Endothelial cell (in vitro differentiated cells): ENCODE measurements around the gene ZFP91. TPM values are rescaled to one million over a fixed set of nuclear protein-coding genes. Genes with fewer than 3 reads are reported as not detected.

ENCODE experiments used
- DNase-seq: peaks from one replicate; pipeline ENCODE4 v3.0.0; 2021; ENCODE audit warnings: low spot score
- H3K27ac Mint-ChIP-seq: one replicate; pipeline ENCODE4 v1.8.0; 2021; ENCODE audit warnings: mixed read lengths, inconsistent platforms; ENCODE audit not compliant: unreplicated experiment
- H3K27me3 Mint-ChIP-seq: one replicate; pipeline ENCODE4 v1.8.0; 2021; ENCODE audit warnings: mild to moderate bottlenecking, moderate library complexity, mixed read lengths, inconsistent platforms; ENCODE audit not compliant: unreplicated experiment
- H3K36me3 Mint-ChIP-seq: one replicate; pipeline ENCODE4 v1.8.0; 2021; ENCODE audit warnings: mild to moderate bottlenecking, low read depth, mixed read lengths, inconsistent platforms; ENCODE audit not compliant: unreplicated experiment
- H3K4me1 Mint-ChIP-seq: one replicate; pipeline ENCODE4 v1.8.0; 2021; ENCODE audit warnings: mild to moderate bottlenecking, mixed read lengths, inconsistent platforms; ENCODE audit not compliant: unreplicated experiment
- H3K4me3 Mint-ChIP-seq: one replicate; pipeline ENCODE4 v1.8.0; 2021; ENCODE audit warnings: mild to moderate bottlenecking, mixed read lengths, inconsistent platforms; ENCODE audit not compliant: unreplicated experiment
- H3K9me3 Mint-ChIP-seq: one replicate; pipeline ENCODE4 v1.8.0; 2021; ENCODE audit warnings: mixed read lengths, inconsistent platforms; ENCODE audit not compliant: unreplicated experiment
- CTCF ChIP-seq: fragments of 200-600 bp; sonication (generic); IDR thresholded peaks from one replicate; pipeline ENCODE4 v1.5.0; 2021; ENCODE audit warnings: antibody characterized with exemption; ENCODE audit not compliant: unreplicated experiment
- total RNA-seq: library from RNA; stranded (reverse); fragmentation: NEBNext Ultra II Directional; extraction: Animal tissue kit (Norgen Biotek cat#: 25700); gene quantifications from one replicate; pipeline ENCODE4 v1.2.1, GENCODE V29; 2021; ENCODE audit not compliant: unreplicated experiment

The ZFP91 gene
- total RNA-seq, 1 donor from 2014 or later, result 28.4 TPM

DNA sequence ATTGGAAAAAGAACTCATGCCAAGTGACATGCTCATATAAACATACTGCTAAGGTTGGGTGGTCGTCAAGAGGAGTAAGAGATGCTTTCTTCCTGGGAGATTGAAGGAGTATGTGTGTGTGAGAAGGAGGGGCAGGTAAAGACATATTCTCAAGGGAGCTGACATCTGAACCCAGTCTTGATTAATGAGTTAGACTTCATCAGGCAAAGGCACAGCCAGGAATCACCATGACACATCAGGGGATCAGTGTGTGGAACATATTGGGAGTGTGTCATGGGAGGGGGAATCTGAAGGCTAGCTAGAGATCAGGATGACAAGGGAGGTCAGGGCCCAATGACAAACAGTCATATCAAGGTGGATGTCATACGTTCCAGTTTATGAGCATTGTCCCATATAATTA, 58.5 kb downstream of the ZFP91 start:
- Mint-ChIP-seq H3K4me1 (peaks cover 8% of the 10 kb centered on the region), H3K9me3 (no peaks in the 10 kb centered on the region), H3K36me3 (no peaks in the 10 kb centered on the region), H3K4me3 (no peak overlapping the region), H3K27me3 (peaks cover 2% of the 10 kb centered on the region), H3K27ac (no peak overlapping the region)
- TF ChIP-seq CTCF, result no peak
- DNase-seq, result no peak

GRCh38 chr11:58639103-58639502, 60.2 kb downstream of the ZFP91 start:
- no peak overlapping the region for H3K4me3 Mint-ChIP-seq
- H3K4me1 Mint-ChIP-seq, result peaks cover 8% of the 10 kb centered on the region
- no peak for DNase-seq
- no peaks in the 10 kb centered on the region for H3K36me3 Mint-ChIP-seq
- no peak overlapping the region for H3K27ac Mint-ChIP-seq
- H3K27me3 Mint-ChIP-seq, result peaks cover 2% of the 10 kb centered on the region
- H3K9me3 Mint-ChIP-seq, result no peaks in the 10 kb centered on the region
- no peak for TF ChIP-seq CTCF

- no peak for TF ChIP-seq CTCF
- H3K4me1 Mint-ChIP-seq, result peaks cover 8% of the 10 kb centered on the region
- no peak overlapping the region for H3K4me3 Mint-ChIP-seq
- H3K9me3 Mint-ChIP-seq, result no peaks in the 10 kb centered on the region
- H3K27ac Mint-ChIP-seq, result no peak overlapping the region
- H3K27me3 Mint-ChIP-seq, result peaks cover 2% of the 10 kb centered on the region
- no peak for DNase-seq
- no peaks in the 10 kb centered on the region for H3K36me3 Mint-ChIP-seq
These were observed 60.8 kb downstream of the ZFP91 start for GRCh38 chr11:58639669-58640068.

DNA sequence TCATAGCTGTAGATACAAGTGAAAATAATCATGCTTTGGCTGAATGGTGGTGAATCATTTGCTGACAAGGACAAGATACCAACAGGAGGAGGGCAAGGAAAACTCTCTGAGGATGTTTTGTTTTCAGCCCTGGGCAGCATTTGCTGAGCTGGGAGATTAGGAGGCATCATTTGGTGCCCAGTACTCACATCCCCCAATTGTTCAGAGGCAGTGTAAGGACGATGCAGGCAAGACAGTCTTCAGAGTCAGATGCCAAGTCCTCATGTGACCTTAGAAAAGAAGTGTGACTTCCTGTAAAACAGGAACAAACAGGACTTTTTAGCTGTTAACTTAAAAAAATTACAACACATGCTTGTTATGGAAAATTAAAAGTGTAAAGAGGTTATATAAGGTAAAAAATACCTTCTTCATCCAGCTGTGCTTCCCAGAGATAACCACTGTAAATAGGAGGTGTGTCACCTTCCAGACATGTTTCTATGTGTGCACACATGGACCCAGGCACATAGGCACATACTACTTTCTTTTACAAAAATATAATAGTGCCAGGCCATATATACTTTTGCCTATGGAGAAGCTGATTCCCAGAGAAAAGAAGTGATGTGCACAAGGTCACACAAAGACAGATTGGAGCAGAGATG, 61.6 kb downstream of the ZFP91 start:
- TF ChIP-seq CTCF, result no peak
- H3K27ac Mint-ChIP-seq, result no peak overlapping the region
- peaks cover 2% of the 10 kb centered on the region for H3K27me3 Mint-ChIP-seq
- H3K4me1 Mint-ChIP-seq, result peaks cover 8% of the 10 kb centered on the region
- no peak for DNase-seq
- H3K9me3 Mint-ChIP-seq, result no peaks in the 10 kb centered on the region
- H3K4me3 Mint-ChIP-seq, result no peak overlapping the region
- no peaks in the 10 kb centered on the region for H3K36me3 Mint-ChIP-seq

GRCh38 chr11:58641341-58641740, 62.5 kb downstream of the ZFP91 start:
- no peaks in the 10 kb centered on the region for H3K36me3 Mint-ChIP-seq
- H3K27ac Mint-ChIP-seq, result no peak overlapping the region
- no peak for DNase-seq
- H3K9me3 Mint-ChIP-seq, result no peaks in the 10 kb centered on the region
- H3K4me1 Mint-ChIP-seq, result peaks cover 8% of the 10 kb centered on the region
- H3K4me3 Mint-ChIP-seq, result no peak overlapping the region
- H3K27me3 Mint-ChIP-seq, result peaks cover 2% of the 10 kb centered on the region
- TF ChIP-seq CTCF, result no peak
